Peyer's patch (tissue), 4 donors: ENCODE measurements around the gene GLI2. TPM values are rescaled to one million over a fixed set of nuclear protein-coding genes. Genes with fewer than 3 reads are reported as not detected.

Source experiments
- DNase-seq, 3 donors: peaks; one replicate each; pipeline ENCODE4 v3.0.0-alpha.2; 2017 to 2019
- H3K27ac ChIP-seq, 4 donors: fragments of 200-600 bp; sonication (generic); one replicate each; pipeline ENCODE4 v1.5.1; 2016 to 2019
- H3K27me3 ChIP-seq, 2 donors: fragments of 200-600 bp; sonication (generic); one replicate each; pipeline ENCODE4 v1.5.1; 2019
- H3K36me3 ChIP-seq, 3 donors: fragments of 200-600 bp; sonication (generic); one replicate each; pipeline ENCODE4 v1.5.1; 2016 to 2019
- H3K4me1 ChIP-seq, 4 donors: fragments of 200-600 bp; sonication (generic); one replicate each; pipeline ENCODE4 v1.5.1; 2016 to 2019
- H3K4me3 ChIP-seq, 4 donors: fragments of 200-600 bp; sonication (generic); 1 replicate in 3 of 4; 2 replicates in 1 of 4; pipeline ENCODE4 v1.5.1; 2016 to 2019; ENCODE audit warnings: mild to moderate bottlenecking in 1 of 4
- H3K9me3 ChIP-seq, 4 donors: fragments of 200-600 bp; sonication (generic); one replicate each; pipeline ENCODE4 v1.5.1; 2016 to 2019; ENCODE audit warnings: mild to moderate bottlenecking in 1 of 4
- CTCF ChIP-seq, 6 experiments: fragments of 450-650 bp in 4 of 6; fragments of 200-600 bp in 2 of 6; sonication (generic) in 1 of 6; IDR thresholded peaks; one replicate each; pipeline ENCODE4 v1.5.1; 2017 to 2019; ENCODE audit warnings: antibody characterized with exemption in 6 of 6, mild to moderate bottlenecking in 3 of 6, moderate library complexity in 1 of 6
- POLR2A ChIP-seq, 2 donors: fragments of 450-650 bp; IDR thresholded peaks; one replicate each; pipeline ENCODE4 v1.5.1; 2017; ENCODE audit warnings: antibody characterized with exemption in 2 of 2, mild to moderate bottlenecking in 2 of 2, moderate library complexity in 2 of 2
- total RNA-seq, 4 donors: library from RNA; depleted of rRNA; stranded (reverse); fragments of >200 nt; gene quantifications; one replicate each; pipeline ENCODE4 v1.1.0, GENCODE V29; 2016

Gene GLI2
- total RNA-seq, 4 donors from 2014 or later = 0.18 to 5.8 (median 0.94) TPM

GRCh38 chr2:120700659-120701058, 35.0 kb upstream of the GLI2 start:
- no peaks in the 10 kb centered on the region for H3K9me3 ChIP-seq
- H3K4me1 ChIP-seq = no peaks in the 10 kb centered on the region
- DNase-seq = no peak
- H3K27ac ChIP-seq = no peak overlapping the region
- H3K27me3 ChIP-seq = no peaks in the 10 kb centered on the region
- TF ChIP-seq CTCF (IDR thresholded peaks at IDR 0.05) = no peak
- TF ChIP-seq POLR2A (IDR thresholded peaks at IDR 0.05) = no peak
- H3K4me3 ChIP-seq = no peak overlapping the region
- H3K36me3 ChIP-seq = no peaks in the 10 kb centered on the region

GRCh38 chr2:120701096-120701495, 34.6 kb upstream of the GLI2 start:
- H3K27ac ChIP-seq = no peak overlapping the region
- no peaks in the 10 kb centered on the region for H3K4me1 ChIP-seq
- no peaks in the 10 kb centered on the region for H3K36me3 ChIP-seq
- H3K27me3 ChIP-seq = no peaks in the 10 kb centered on the region
- no peak overlapping the region for H3K4me3 ChIP-seq
- DNase-seq = no peak
- TF ChIP-seq CTCF (IDR thresholded peaks at IDR 0.05) (no peak), POLR2A (IDR thresholded peaks at IDR 0.05) (no peak)
- H3K9me3 ChIP-seq = no peaks in the 10 kb centered on the region

- Histone ChIP-seq H3K4me3 (no peak overlapping the region), H3K27ac (no peak overlapping the region), H3K9me3 (no peaks in the 10 kb centered on the region), H3K27me3 (no peaks in the 10 kb centered on the region), H3K4me1 (no peaks in the 10 kb centered on the region), H3K36me3 (no peaks in the 10 kb centered on the region)
- no peak for DNase-seq
- TF ChIP-seq POLR2A (IDR thresholded peaks at IDR 0.05) (no peak), CTCF (IDR thresholded peaks at IDR 0.05) (no peak)
Measured at GRCh38 chr2:120701499-120701898, 34.2 kb upstream of the GLI2 start.

- Histone ChIP-seq H3K27ac (no peak overlapping the region), H3K4me1 (no peaks in the 10 kb centered on the region), H3K4me3 (no peak overlapping the region), H3K36me3 (no peaks in the 10 kb centered on the region), H3K27me3 (no peaks in the 10 kb centered on the region), H3K9me3 (no peaks in the 10 kb centered on the region)
- TF ChIP-seq POLR2A (IDR thresholded peaks at IDR 0.05) = no peak
- no peak for TF ChIP-seq CTCF (IDR thresholded peaks at IDR 0.05)
- no peak for DNase-seq
Measured at GRCh38 chr2:120702061-120702460, 33.6 kb upstream of the GLI2 start.

GRCh38 chr2:120702801-120703200, 32.9 kb upstream of the GLI2 start:
- TF ChIP-seq CTCF (IDR thresholded peaks at IDR 0.05) = no peak
- no peak for TF ChIP-seq POLR2A (IDR thresholded peaks at IDR 0.05)
- Histone ChIP-seq H3K36me3 (no peaks in the 10 kb centered on the region), H3K27ac (no peak overlapping the region), H3K9me3 (no peaks in the 10 kb centered on the region), H3K4me1 (no peaks in the 10 kb centered on the region), H3K4me3 (no peak overlapping the region), H3K27me3 (no peaks in the 10 kb centered on the region)
- no peak for DNase-seq

GRCh38 chr2:120703330-120703994, 32.2 kb upstream of the GLI2 start:
- H3K9me3 ChIP-seq = no peaks in the 10 kb centered on the region
- no peak for DNase-seq

More at GRCh38 chr2:120703330-120703994, 32.2 kb upstream of the GLI2 start:
- TF ChIP-seq POLR2A (IDR thresholded peaks at IDR 0.05) (no peak), CTCF (IDR thresholded peaks at IDR 0.05) (no peak)
- Histone ChIP-seq H3K27me3 (no peaks in the 10 kb centered on the region), H3K27ac (no peak overlapping the region), H3K36me3 (no peaks in the 10 kb centered on the region), H3K4me3 (no peak overlapping the region), H3K4me1 (no peaks in the 10 kb centered on the region)
